Middle frontal gyrus (tissue), 1 donor: ENCODE measurements around the gene GABRR2.
A peak's percentile ranks its signal among the peaks of the same experiment; 100 is the strongest.

ENCODE experiments used
- DNase-seq: peaks from one replicate; pipeline ENCODE4 v3.0.0-alpha.2; 2015; ENCODE audit warnings: low spot score; ENCODE audit errors: extremely low spot score

The GABRR2 gene

GRCh38 chr6:89315249-89315885 is at the start of gene GABRR2:
Gene GABRR2, minus strand, starts transcription at chr6:89315299. Its CDS starts 134 bp downstream, at chr6:89315165.
- no peak for DNase-seq

GRCh38 chr6:89364586-89364985 is 49.5 kb upstream of the GABRR2 start:
- no peak for DNase-seq

GRCh38 chr6:89361171-89361570 is 46.1 kb upstream of the GABRR2 start:
- DNase-seq: no peak

- no peak for DNase-seq
These were observed 45.4 kb upstream of the GABRR2 start for GRCh38 chr6:89360415-89360999.

DNA sequence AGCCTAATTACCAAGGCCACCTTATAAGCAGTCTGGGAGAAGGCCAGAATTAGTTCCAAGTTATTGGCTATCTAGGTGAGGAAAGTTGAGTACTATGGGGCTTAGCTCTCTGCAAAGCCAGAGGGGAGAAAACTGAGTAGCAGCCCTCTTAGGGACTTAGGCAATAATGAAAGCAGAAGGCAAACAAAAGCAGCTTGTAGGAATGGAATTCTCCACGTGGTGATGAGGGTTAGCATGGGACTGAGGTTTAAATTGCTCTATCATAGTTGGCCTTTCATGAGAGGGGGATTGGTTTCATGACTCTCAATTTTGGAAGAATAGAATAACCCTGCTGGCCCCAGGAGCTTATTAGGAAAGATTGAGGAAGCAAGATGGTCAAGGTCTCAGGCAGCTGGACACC is 44.5 kb upstream of the GABRR2 start:
- no peak for DNase-seq

- no peak for DNase-seq
These were observed 42.3 kb upstream of the GABRR2 start for GRCh38 chr6:89357390-89357789.

GRCh38 chr6:89356642-89357170 is 41.6 kb upstream of the GABRR2 start:
- no peak for DNase-seq

DNA sequence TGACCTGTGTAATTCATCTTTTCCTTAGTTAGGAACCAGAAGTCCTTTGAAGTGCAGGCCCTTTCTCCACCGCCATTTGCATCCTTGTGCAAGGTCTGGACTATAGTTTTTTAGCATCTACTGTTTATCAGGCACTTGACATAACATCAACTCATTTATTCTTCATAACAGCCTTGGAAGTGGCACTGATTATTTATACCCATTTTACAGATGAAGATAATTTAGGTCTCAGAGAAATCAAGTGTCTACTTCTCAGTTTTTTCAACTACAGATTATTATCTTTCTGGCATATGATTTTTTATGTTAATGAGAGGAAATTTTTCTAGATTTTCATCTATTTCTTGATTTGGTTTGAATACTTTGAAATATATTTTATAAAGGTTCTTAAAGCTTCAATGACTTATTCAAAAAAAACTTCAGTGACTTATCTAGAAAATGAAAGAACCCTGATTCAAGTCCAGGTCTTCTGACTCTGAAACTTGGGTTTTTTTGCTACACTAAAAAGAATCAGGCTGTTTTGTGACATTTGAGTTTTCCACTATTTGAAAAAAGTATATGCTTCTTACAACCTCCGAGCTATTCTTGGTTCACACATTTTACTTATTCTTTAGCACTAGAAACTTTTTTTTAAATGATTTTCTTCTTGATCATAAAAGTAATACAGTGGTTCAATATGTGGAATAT is 40.6 kb upstream of the GABRR2 start:
- no peak for DNase-seq

DNA sequence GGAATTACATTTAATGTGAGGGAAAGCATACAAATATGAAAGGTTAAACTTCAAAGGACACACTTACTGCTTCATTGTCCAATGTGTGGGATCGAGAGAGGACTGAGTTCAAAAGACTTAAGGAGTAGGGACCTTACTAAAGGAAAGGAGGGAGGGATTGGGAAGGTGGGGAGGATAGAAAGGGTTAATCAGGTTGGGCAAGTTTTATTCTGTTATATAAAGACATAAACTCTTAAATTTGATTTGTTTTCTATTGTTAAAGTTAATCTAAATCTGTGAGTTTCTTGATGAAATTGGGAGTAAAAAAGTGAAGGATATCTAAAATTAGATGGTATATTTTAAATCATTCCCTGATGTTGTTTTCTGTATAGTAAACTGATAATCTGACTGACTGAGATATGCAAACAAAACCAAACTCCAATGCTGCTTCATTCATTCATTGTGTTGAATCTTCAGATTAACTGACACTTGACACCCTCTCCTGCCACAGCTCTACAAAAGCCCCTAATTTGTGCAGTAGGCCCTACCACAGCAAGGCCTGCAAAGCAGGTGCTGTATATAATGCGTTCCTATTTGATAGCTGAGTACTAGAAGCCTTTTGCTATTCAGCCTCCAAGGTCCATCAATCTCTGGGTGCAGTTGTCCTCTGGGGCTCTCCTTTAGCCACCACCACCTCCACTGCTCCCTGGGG is 38.7 kb upstream of the GABRR2 start:
- DNase-seq: no peak

- DNase-seq: no peak
These were observed 38.0 kb upstream of the GABRR2 start for GRCh38 chr6:89353118-89353556.

- peak; percentile 76 for DNase-seq
These were observed 37.4 kb upstream of the GABRR2 start, which contains the start of gene UBE2J1 for GRCh38 chr6:89352278-89353117. Gene UBE2J1, minus strand, starts transcription at chr6:89352722. Its CDS starts 153 bp downstream, at chr6:89352569.

- DNase-seq: no peak
These were observed 36.7 kb upstream of the GABRR2 start for GRCh38 chr6:89351671-89352277.

DNA sequence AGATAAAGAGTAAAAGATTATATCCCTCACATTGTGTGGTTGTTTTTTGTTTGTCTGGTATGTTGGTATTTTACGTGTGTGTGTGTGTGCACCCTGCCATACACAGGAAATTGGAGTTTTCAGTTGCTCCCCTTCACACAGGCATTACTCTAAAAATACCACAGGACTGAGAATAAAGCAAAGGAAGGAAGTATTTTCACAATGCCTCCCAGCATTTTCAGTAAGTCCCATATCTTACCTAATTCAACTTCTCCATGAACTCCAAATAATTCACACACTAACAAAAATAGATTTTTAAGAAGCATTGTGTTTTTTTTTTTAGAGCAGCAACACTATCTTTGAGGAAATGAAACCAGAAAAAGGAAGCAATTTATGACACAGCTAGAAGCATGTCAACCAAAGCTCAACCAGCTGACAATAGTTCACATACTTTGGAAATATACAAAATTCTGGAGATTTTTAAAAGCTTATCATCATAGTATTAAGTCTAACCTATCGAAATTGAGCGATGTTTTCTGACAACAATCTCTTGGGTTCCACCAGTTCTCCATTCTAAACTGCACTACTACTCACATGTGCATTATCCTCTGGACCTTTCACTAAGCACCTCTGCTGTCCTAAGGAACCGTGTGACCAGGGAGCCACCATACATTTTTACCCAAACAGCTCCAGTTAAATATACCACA is 35.3 kb upstream of the GABRR2 start:
- DNase-seq: no peak

DNA sequence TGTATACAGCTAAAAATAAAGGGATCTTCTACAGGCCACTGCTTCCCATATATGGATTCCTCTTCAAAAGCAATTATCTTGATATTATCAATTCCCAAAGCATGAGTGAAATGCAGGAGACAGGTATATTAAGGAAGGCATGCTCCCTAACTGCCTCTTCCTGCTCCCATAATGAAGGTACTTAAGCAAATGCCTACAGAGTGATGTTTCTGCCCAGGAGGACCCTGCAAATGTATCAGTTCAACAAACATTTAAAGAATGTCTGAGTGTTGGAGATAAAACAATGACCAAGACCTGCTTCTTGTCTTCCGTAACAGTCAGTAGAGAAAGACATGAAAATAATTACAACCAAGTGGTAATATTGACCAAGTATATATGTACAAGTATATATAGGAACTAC is 33.3 kb upstream of the GABRR2 start:
- no peak for DNase-seq

DNA sequence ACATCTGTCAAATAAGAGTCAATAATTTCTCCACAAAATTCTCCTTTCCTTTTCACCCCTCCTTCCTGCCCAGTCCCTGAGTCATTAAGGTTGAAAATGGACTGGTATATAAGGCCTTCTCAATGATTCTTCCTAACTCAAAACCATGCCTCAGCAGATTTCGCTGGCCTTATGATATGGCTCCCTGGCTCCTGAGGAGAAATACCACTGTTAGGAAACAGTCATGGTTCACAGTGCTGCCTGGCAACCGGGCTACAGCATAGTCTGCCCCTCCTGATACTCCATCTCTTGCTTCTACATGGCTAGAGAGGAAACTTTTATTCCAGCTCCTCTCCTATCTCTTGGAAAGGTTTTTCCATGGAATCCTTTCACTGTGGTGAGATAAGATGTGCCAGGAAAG is 32.7 kb upstream of the GABRR2 start:
- DNase-seq: no peak

DNA sequence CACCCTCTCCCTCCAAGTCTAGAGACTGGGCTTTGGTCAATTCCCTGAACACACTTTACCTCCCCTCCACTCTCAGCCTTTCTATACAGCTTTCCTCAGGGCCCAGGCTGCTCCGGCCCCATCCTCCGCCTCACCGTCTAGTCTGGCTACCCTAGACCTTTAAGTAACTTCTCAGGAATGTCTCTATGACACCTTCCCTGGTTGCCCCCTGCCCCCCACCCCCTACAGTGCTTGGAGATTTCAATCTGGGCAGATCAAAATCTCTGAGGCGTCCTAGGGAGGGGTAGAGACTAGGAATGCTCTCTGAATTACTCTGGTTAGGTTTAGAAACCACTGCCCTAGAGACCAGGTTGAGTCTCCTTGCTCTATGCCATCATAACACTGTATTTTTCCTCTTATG is 31.3 kb upstream of the GABRR2 start:
- DNase-seq: no peak

- DNase-seq: no peak
These were observed 24.5 kb upstream of the GABRR2 start for GRCh38 chr6:89339565-89339964.

DNA sequence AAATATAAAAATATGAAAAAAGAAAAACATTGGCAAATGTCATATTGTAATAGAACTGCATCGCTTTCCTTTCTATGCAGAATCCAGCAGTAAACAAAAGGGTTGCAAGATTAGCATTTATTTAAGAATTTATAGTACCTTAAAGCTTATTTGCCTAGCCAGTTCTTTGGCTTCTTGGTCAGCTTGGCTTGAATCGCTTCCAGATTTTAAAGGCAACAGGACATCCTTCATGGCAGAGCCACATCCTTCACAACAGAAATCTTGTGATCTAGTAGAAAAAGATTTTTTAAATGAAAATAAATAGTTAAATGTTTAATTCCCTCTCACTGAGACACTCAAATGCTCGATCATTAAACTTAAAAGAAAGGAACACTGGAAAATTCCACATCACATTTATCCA is 20.1 kb upstream of the GABRR2 start:
- no peak for DNase-seq

- no peak for DNase-seq
These were observed 15.8 kb upstream of the GABRR2 start for GRCh38 chr6:89330910-89331309.

DNA sequence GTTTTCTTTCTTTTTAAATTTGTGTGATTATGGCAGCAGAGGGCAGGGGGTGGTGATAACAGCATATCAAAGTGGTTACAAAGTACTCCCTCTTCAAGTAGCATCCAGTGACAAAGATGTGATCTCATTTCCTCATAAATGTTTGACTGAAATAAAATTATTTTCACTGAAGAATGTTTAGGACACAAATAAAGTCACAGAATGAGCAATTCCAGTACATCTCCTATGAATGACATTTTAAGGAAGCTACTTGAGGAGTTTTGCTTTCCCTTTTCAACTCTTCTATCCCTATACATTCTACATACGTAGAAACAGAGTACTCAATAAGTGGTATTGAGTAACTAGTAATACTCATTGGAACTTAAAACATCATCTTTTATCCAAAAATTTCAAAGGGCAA is 13.9 kb upstream of the GABRR2 start:
- no peak for DNase-seq
